SK-N-SH treated with all-trans-retinoic acid at 6 μM for 48 hours (cell line): ENCODE measurements around the gene SOHLH2.

ENCODE experiments used
- ARNTL ChIP-seq: fragments of 450-650 bp; formaldehyde crosslinking; IDR thresholded peaks from 2 replicates; pipeline ENCODE4 v1.5.0; 2020; ENCODE audit warnings: low read depth, mild to moderate bottlenecking, moderate library complexity, borderline replicate concordance
- CSDC2 ChIP-seq: fragments of 250-450 bp; sonication (Bioruptor Pico); IDR thresholded peaks from 2 replicates; pipeline ENCODE4 v1.5.0; 2020; ENCODE audit warnings: mild to moderate bottlenecking, moderate library complexity
- RARB ChIP-seq: fragments of 250-450 bp; sonication (Bioruptor Pico); IDR thresholded peaks from 2 replicates; pipeline ENCODE4 v1.8.0; 2021; ENCODE audit warnings: mild to moderate bottlenecking, moderate library complexity
- TCF4 ChIP-seq: fragments of 250-450 bp; sonication (Bioruptor Pico); IDR thresholded peaks from 2 replicates; pipeline ENCODE4 v1.8.0; 2021; ENCODE audit warnings: mild to moderate bottlenecking, moderate library complexity, borderline replicate concordance

DNA sequence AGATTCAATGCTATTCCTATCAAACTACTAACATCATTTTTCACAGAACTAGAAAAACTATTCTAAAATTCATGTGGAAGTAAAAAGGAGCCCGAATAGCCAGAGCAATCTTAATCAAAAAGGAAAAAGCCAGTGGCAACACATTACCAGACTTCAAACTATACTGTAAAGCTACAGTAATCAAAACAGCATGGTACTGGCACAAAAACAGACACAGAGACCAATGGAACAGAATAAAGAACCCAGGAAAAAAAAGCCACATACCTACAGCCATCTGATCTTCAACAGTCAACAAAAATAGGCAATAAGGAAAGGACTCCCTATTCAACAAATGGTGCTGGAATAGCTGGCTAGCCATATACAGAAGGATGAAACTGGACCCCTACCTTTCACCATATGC is 10.4 kb upstream of the SOHLH2 start:
- TF ChIP-seq TCF4 (CRISPR knock-in tag) (no peak), CSDC2 (no peak), RARB (CRISPR knock-in tag) (no peak), ARNTL (no peak)
